GM12878 (cell line): ENCODE measurements around the gene TBX4. TPM values are rescaled to one million over a fixed set of nuclear protein-coding genes. Genes with fewer than 3 reads are reported as not detected.

Source experiments
- ATAC-seq: fragments of 200-7000 bp; cut with Tn5 transposase; 3 replicates; pipeline ENCODE4 v1.9.1; 2020; ENCODE audit warnings: mild to moderate bottlenecking, moderate library complexity
- BruUV-seq: library from RNA; stranded (reverse); fragments of 400-500 nt; replicated peaks from 2 replicates; lab custom pipeline; 2021; lab: Mats Ljungman, UMichigan
- CTCF ChIA-PET: fragments of 300-600 bp; sonication (Branson Sonifier 250); formaldehyde crosslinking; extraction: SDS; loops from one replicate; lab custom pipeline; 2021; ENCODE audit warnings: inconsistent platforms; lab: Yijun Ruan, JAX
- POLR2A ChIA-PET: fragments of 350-600 bp; formaldehyde crosslinking; extraction: SDS; loops from one replicate; lab custom pipeline; 2021; ENCODE audit warnings: inconsistent platforms; lab: Charles Lee
- RAD21 ChIA-PET: fragments of 300-600 bp; sonication (Branson Sonifier 250); formaldehyde crosslinking; loops from one replicate; lab custom pipeline; 2023; ENCODE audit warnings: antibody characterized with exemption; ENCODE audit not compliant: unreplicated experiment; lab: Charles Lee
- SMC1A ChIA-PET: fragments of 300-600 bp; sonication (Branson Sonifier 250); formaldehyde crosslinking; loops from one replicate; lab custom pipeline; 2023; ENCODE audit not compliant: unreplicated experiment, uncharacterized antibody; lab: Charles Lee
- DNase-seq: peaks from one replicate; pipeline ENCODE4 v3.0.0-alpha.2; 2011; ENCODE audit warnings: low read depth, low spot score
- FAIRE-seq: peaks from 3 replicates; lab custom pipeline; 2011; peaks lifted over from hg19 to GRCh38; lab: Jason Lieb, UNC
- H2AFZ ChIP-seq: 2 replicates; pipeline ENCODE4 v1.6.0; 2011; ENCODE audit warnings: low read depth, low read length, control low read depth; ENCODE audit not compliant: control insufficient read depth
- H3K27ac ChIP-seq: 2 replicates; pipeline ENCODE4 v1.5.1; 2011; ENCODE audit warnings: control low read depth; ENCODE audit not compliant: control insufficient read depth, insufficient read depth
- H3K27me3 ChIP-seq, 2 experiments: replicated peaks in 1 of 2; 2 replicates each; pipeline versions ENCODE4 v1.6.0 to v1.6.1; 2011; ENCODE audit warnings: low read length in 1 of 2; ENCODE audit not compliant: control insufficient read depth in 2 of 2, insufficient read depth in 2 of 2
- H3K36me3 ChIP-seq, 2 experiments: 2 replicates each; pipeline ENCODE4 v1.5.1; 2011; ENCODE audit warnings: low read length in 1 of 2; ENCODE audit not compliant: control insufficient read depth in 2 of 2, insufficient read depth in 2 of 2
- H3K4me1 ChIP-seq: 2 replicates; pipeline ENCODE4 v1.6.1; 2011; ENCODE audit warnings: mild to moderate bottlenecking, low read length, moderate library complexity, mixed read lengths; ENCODE audit not compliant: control insufficient read depth, insufficient read depth
- H3K4me2 ChIP-seq: 2 replicates; pipeline ENCODE4 v1.6.0; 2011; ENCODE audit warnings: control low read depth; ENCODE audit not compliant: control insufficient read depth, insufficient read depth
- H3K4me3 ChIP-seq: fragments of 200-600 bp; sonication (generic); 2 replicates; pipeline ENCODE4 v1.5.1; 2016
- H3K79me2 ChIP-seq: 2 replicates; pipeline ENCODE4 v1.6.0; 2011; ENCODE audit warnings: low read length; ENCODE audit not compliant: control insufficient read depth, insufficient read depth
- H3K9ac ChIP-seq: 2 replicates; pipeline ENCODE4 v1.8.0; 2011; ENCODE audit warnings: low read length, control low read depth, mixed read lengths; ENCODE audit not compliant: control insufficient read depth, insufficient read depth
- H3K9me3 ChIP-seq: replicated peaks from 3 replicates; pipeline ENCODE4 v1.5.1; 2011; ENCODE audit warnings: mild to moderate bottlenecking, low read length; ENCODE audit not compliant: control insufficient read depth, insufficient read depth
- H4K20me1 ChIP-seq: 2 replicates; pipeline ENCODE4 v1.6.0; 2011; ENCODE audit not compliant: control insufficient read depth, insufficient read depth
- BRCA1 ChIP-seq: IDR thresholded peaks from 2 replicates; pipeline ENCODE4 v1.6.1; 2011; ENCODE audit warnings: low read depth, low read length, improper control_type of control experiment
- EP300 ChIP-seq, 2 experiments: fragments of 150-350 bp in 1 of 2; IDR thresholded peaks; 2 replicates each; pipeline ENCODE4 v1.6.1; 2011 to 2012; ENCODE audit warnings: low read depth in 2 of 2, low read length in 2 of 2, borderline replicate concordance in 1 of 2, improper control_type of control experiment in 1 of 2, inconsistent platforms in 1 of 2; ENCODE audit not compliant: control insufficient read depth in 1 of 2
- MEF2B ChIP-seq: fragments of 450-650 bp; IDR thresholded peaks from 2 replicates; pipeline ENCODE4 v1.6.1; 2018; ENCODE audit warnings: mild to moderate bottlenecking, moderate library complexity; ENCODE audit not compliant: partially characterized antibody, poor library complexity, severe bottlenecking
- NFYA ChIP-seq: IDR thresholded peaks from 2 replicates; pipeline ENCODE4 v1.6.1; 2011; ENCODE audit warnings: low read depth, mild to moderate bottlenecking, low read length, improper control_type of control experiment, borderline replicate concordance
- NKRF ChIP-seq: fragments of 450-650 bp; conservative IDR thresholded peaks from 2 replicates; pipeline ENCODE4 v1.6.1; 2017; ENCODE audit warnings: mild to moderate bottlenecking, moderate library complexity
- POLR2AphosphoS5 ChIP-seq: IDR thresholded peaks from 2 replicates; pipeline ENCODE4 v1.6.1; 2011; ENCODE audit warnings: mild to moderate bottlenecking, low read length, inconsistent platforms
- POU2F2 ChIP-seq: IDR thresholded peaks from 3 replicates; pipeline ENCODE4 v1.6.1; 2011; ENCODE audit warnings: low read depth, mild to moderate bottlenecking, low read length, borderline replicate concordance
- RCOR1 ChIP-seq: conservative IDR thresholded peaks from 2 replicates; pipeline ENCODE4 v1.6.1; 2012; ENCODE audit warnings: low read depth, low read length, improper control_type of control experiment
- ZBTB11 ChIP-seq: fragments of 450-650 bp; formaldehyde crosslinking; IDR thresholded peaks from 2 replicates; pipeline ENCODE4 v1.5.0; 2022; ENCODE audit warnings: mild to moderate bottlenecking, missing genetic modification characterization
- WGBS: methylation state at CpG from one replicate; pipeline ENCODE4 v1.1.6; 2016; ENCODE audit warnings: low lambda C conversion rate; ENCODE audit not compliant: insufficient replicate concordance, insufficient coverage; ENCODE audit errors: missing lambda C conversion rate; 5-methylcytosine and 5-hydroxymethylcytosine counted together
- in situ Hi-C: fragments of 300-500 bp; cut with MboI; formaldehyde crosslinking; loops from 9 replicates; pipeline ENCODE4 v1.14.3; 2018; ENCODE audit warnings: mixed read lengths
- intact Hi-C: fragments of 100-400 bp; cut with micrococcal nuclease; formaldehyde crosslinking; loops from one replicate; pipeline ENCODE4 v1.14.2; 2022; ENCODE audit not compliant: unreplicated experiment
- polyA plus RNA-seq, 11 experiments: library from polyadenylated mRNA; depleted of rRNA in 4 of 11; unstranded in 6 of 11; stranded (reverse) in 5 of 11; fragments of >200 nt; fragmentation: Nextera tagmentation in 4 of 11; fragmentation: Illumina TruSeq in 1 of 11; extraction: Ambion mirVana in 4 of 11; extraction: Trizol in 1 of 11; gene quantifications; 1 replicate in 1 of 11; 2 replicates in 10 of 11; pipeline versions ENCODE4 v1.2.1 to v1.2.3, GENCODE V29; 2011 to 2016; ENCODE audit warnings: inconsistent platforms in 2 of 11, missing spikeins in 2 of 11, low read depth in 1 of 11
- total RNA-seq, 4 experiments: library from RNA; depleted of rRNA in 3 of 4; stranded (reverse); fragments of >200 nt in 3 of 4; fragmentation: Illumina TruSeq in 1 of 4; extraction: Trizol in 1 of 4; gene quantifications; 2 replicates each; pipeline versions ENCODE4 v1.2.1 to v1.2.3, GENCODE V29; 2013 to 2021

The TBX4 gene
- total and polyA plus RNA-seq, 10 of the 15 experiments (the other 5 are each of a cell fraction or from before 2014, with no cell fraction given), result 0.01 TPM; not detected in 9

- Histone ChIP-seq H3K27me3 (peaks cover 0 to 2% of the 10 kb centered on the region in 2 experiments; a peak in 1 of 4 replicates), H2AFZ (no peak overlapping the region), H3K4me3 (no peak overlapping the region), H3K4me2 (no peak overlapping the region), H3K27ac (no peak overlapping the region), H3K79me2 (no peaks in the 10 kb centered on the region), H4K20me1 (no peaks in the 10 kb centered on the region), H3K4me1 (no peaks in the 10 kb centered on the region), H3K9me3 (no peaks in the 10 kb centered on the region), H3K36me3 (no peaks in the 10 kb centered on the region), H3K9ac (no peak overlapping the region)
- FAIRE-seq (no peak), ATAC-seq (no peak), DNase-seq (no peak)
- TF ChIP-seq POU2F2 (no peak), EP300 (IDR thresholded peaks at IDR 0.05; ENCODE audit: borderline replicate concordance in 1 of 2, control insufficient read depth in 1 of 2, low read depth in 2 of 2, low read length in 2 of 2) (no peak)
- POLR2A ChIA-PET, result no interaction called here
- SMC1A ChIA-PET, result interaction anchor here (1.5 kb wide), 1 partner anchor 416 kb away, joined by 5 read pairs; no protein-coding TSS in a partner anchor
- CTCF ChIA-PET, result interaction anchor here (0.6 to 1.4 kb wide), 3 partner anchors 9 to 1237 kb away, joined by 3 to 4 read pairs (median 3); no protein-coding TSS in a partner anchor
- BruUV-seq, result no TSS peak
- WGBS, result 35% methylated on average over 4 of the region's 4 CpGs
- in situ Hi-C loops, result loop anchor here (5.0 kb wide), 1 partner anchor 131 kb away; no protein-coding TSS in a partner anchor
- intact Hi-C loops, result no loop called here
- RAD21 ChIA-PET, result interaction anchor here (0.6 to 1.1 kb wide), 2 partner anchors 45 to 416 kb away, joined by 3 to 4 read pairs; no protein-coding TSS in a partner anchor
Measured at GRCh38 chr17:61420745-61421398, 31.4 kb upstream of the TBX4 start.

- WGBS, result 54% methylated on average over 4 of the region's 4 CpGs
- TF ChIP-seq NKRF (no peak), POLR2AphosphoS5 (no peak), ZBTB11 (no peak), NFYA (no peak), RCOR1 (no peak), BRCA1 (no peak), POU2F2 (no peak), MEF2B (no peak)
Measured at GRCh38 chr17:61421460-61421859, 30.8 kb upstream of the TBX4 start.

More at GRCh38 chr17:61421460-61421859, 30.8 kb upstream of the TBX4 start:
- POLR2A ChIA-PET, result no interaction called here
- H2AFZ ChIP-seq, result no peak overlapping the region
- ATAC-seq (no peak), DNase-seq (no peak), FAIRE-seq (no peak)
- intact Hi-C loops (no loop called here), in situ Hi-C loops (loop anchor here (5.0 kb wide), 1 partner anchor 131 kb away; no protein-coding TSS in a partner anchor)
- H3K9me3 ChIP-seq, result no peaks in the 10 kb centered on the region
- no peaks in the 10 kb centered on the region for H4K20me1 ChIP-seq
- H3K4me2 ChIP-seq, result no peak overlapping the region
- no peaks in the 10 kb centered on the region for H3K4me1 ChIP-seq
- SMC1A ChIA-PET, result no interaction called here
- H3K79me2 ChIP-seq, result no peaks in the 10 kb centered on the region
- no TSS peak for BruUV-seq
- H3K27ac ChIP-seq, result no peak overlapping the region
- RAD21 ChIA-PET, result no interaction called here
- CTCF ChIA-PET, result interaction anchor here (0.6 kb wide), 1 partner anchor 1236 kb away, joined by 3 read pairs; no protein-coding TSS in a partner anchor
- H3K36me3 ChIP-seq, result no peaks in the 10 kb centered on the region
- no peak overlapping the region for H3K4me3 ChIP-seq
- H3K9ac ChIP-seq, result no peak overlapping the region
- peaks cover 0 to 2% of the 10 kb centered on the region in 2 experiments; a peak in 2 of 4 replicates for H3K27me3 ChIP-seq
